ENCODE data around the gene CRYBG1.

Gene CRYBG1

GRCh38 chr6:106495014-106495413, 134.5 kb downstream of the CRYBG1 start:
- Histone ChIP-seq H3K27ac (no peak overlapping the region), H3K4me3 (no peak overlapping the region)
- no peak for TF ChIP-seq CTCF (IDR thresholded peaks at IDR 0.05)
- DNase-seq (ENCODE audit: low spot score): no peak

- DNase-seq (ENCODE audit: low spot score): no peak
- H3K4me3 ChIP-seq: no peak overlapping the region
- no peak for TF ChIP-seq CTCF (IDR thresholded peaks at IDR 0.05)
- no peak overlapping the region for H3K27ac ChIP-seq
Observed at GRCh38 chr6:106496823-106497222, 136.3 kb downstream of the CRYBG1 start.

- Histone ChIP-seq H3K4me3 (no peak overlapping the region), H3K27ac (no peak overlapping the region)
- TF ChIP-seq CTCF (IDR thresholded peaks at IDR 0.05): no peak
- no peak for DNase-seq (ENCODE audit: low spot score)
Observed at GRCh38 chr6:106501960-106502371, 141.4 kb downstream of the CRYBG1 start.

- no peak for DNase-seq (ENCODE audit: low spot score)
- TF ChIP-seq CTCF (IDR thresholded peaks at IDR 0.05): no peak
- Histone ChIP-seq H3K27ac (no peak overlapping the region), H3K4me3 (no peak overlapping the region)
Observed at GRCh38 chr6:106502559-106502958, 142.0 kb downstream of the CRYBG1 start.

GRCh38 chr6:106508277-106508676, 147.8 kb downstream of the CRYBG1 start:
- no peak for TF ChIP-seq CTCF (IDR thresholded peaks at IDR 0.05)
- no peak overlapping the region for H3K27ac ChIP-seq
- DNase-seq (ENCODE audit: low spot score): no peak
- no peak overlapping the region for H3K4me3 ChIP-seq

GRCh38 chr6:106508834-106509233, 148.3 kb downstream of the CRYBG1 start:
- TF ChIP-seq CTCF (IDR thresholded peaks at IDR 0.05): no peak
- no peak overlapping the region for H3K4me3 ChIP-seq
- no peak overlapping the region for H3K27ac ChIP-seq
- DNase-seq (ENCODE audit: low spot score): no peak

GRCh38 chr6:106509420-106510089, 149.0 kb downstream of the CRYBG1 start:
- no peak overlapping the region for H3K27ac ChIP-seq
- H3K4me3 ChIP-seq: peak overlapping the region; percentile 67
- no peak for DNase-seq (ENCODE audit: low spot score)
- TF ChIP-seq CTCF (IDR thresholded peaks at IDR 0.05): no peak

Data from coronary artery (tissue), 2 donors.